ENCODE data around the gene PRC1.

PRC1 gene

DNA sequence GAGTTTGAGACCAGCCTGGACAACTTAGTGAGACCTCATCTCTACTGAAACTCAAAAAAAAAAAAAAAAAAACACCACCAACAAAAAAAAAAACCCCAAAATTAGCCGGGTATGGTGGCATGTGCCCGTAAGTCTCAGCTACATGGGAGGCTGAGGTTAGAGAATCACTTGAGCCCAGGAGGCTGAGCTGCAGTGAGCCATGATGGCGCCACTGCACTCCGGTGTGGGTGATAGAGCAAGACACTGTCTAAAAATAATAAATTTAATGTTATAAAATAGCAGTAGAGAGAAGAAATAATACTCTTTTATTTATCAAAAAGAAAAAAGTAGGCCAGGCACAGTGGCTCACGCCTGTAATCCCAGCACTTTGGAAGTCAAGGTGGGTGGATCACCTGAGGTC lies 22.2 kb downstream of the PRC1 start:
- no peak for TF ChIP-seq CTCF (IDR thresholded peaks at IDR 0.05; ENCODE audit: low read depth, low read length)
- no peak overlapping the region for H3K4me3 ChIP-seq (ENCODE audit: low read depth, low read length)

DNA sequence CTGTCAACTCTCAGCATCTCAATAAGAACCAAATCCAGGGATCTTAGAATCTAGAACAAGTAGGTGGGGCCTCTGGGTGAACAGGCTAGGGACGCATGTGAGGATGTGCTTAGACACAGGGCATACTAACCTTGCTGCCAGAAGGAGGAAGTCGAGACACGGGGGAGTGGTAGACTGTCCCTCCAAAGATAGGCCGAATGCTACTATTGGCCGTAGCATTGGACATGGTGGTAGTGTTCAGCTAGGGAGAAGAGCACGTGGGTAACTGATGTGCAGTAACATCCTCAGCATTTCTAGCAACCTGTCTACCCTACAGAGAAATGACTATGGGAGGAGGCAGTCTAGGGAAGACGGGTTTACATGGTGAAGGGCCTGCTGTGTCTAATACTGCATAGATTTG lies 24.1 kb downstream of the PRC1 start:
- TF ChIP-seq CTCF (IDR thresholded peaks at IDR 0.05; ENCODE audit: low read depth, low read length) = no peak
- H3K4me3 ChIP-seq (ENCODE audit: low read depth, low read length) = no peak overlapping the region

DNA sequence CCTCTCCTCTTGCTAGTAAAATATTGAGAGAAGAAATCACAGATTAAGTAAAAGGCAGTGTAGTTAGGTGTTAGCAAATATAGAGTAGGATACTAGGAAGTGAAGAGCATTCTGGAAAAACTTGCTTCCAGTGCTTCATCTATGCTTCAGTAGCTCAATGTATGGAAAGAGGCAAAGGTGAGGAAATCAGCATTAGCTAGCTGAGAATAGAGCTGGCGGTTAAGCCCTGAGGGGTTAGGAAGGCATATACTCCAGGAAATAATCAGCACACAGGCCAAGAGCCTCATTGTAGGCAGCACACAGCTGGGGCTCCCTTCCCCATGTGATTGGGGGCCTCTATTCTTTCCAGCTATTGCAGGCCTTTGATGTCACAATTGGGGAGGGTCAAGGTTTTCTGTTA lies 25.9 kb downstream of the PRC1 start:
- TF ChIP-seq CTCF (IDR thresholded peaks at IDR 0.05; ENCODE audit: low read depth, low read length) = no peak
- no peak overlapping the region for H3K4me3 ChIP-seq (ENCODE audit: low read depth, low read length)

GRCh38 chr15:90967206-90967605 lies 27.1 kb downstream of the PRC1 start:
- TF ChIP-seq CTCF (IDR thresholded peaks at IDR 0.05; ENCODE audit: low read depth, low read length) = no peak
- H3K4me3 ChIP-seq (ENCODE audit: low read depth, low read length) = no peak overlapping the region

GRCh38 chr15:90966262-90966661 lies 28.1 kb downstream of the PRC1 start:
- no peak overlapping the region for H3K4me3 ChIP-seq (ENCODE audit: low read depth, low read length)
- no peak for TF ChIP-seq CTCF (IDR thresholded peaks at IDR 0.05; ENCODE audit: low read depth, low read length)

DNA sequence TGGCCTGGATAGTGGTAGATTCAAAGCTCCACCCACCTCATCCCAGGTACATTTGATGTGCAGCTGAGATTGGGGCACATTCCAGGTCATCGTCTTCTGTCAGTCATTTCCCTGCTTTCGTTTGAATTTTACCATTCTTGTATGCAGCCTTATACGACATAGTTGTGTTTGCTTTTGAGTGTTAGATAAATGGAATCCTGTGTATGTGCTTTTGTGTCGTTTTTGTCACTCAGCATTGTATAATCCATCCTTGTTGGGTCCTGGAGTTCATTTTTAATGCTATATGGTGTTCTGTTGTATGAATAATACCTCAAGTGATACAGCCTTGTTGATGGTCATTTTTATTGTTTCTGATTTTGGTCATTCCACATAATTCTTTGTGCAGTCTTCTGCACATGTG lies 32.3 kb downstream of the PRC1 start:
- TF ChIP-seq CTCF (IDR thresholded peaks at IDR 0.05; ENCODE audit: low read depth, low read length) = no peak
- H3K4me3 ChIP-seq (ENCODE audit: low read depth, low read length) = no peak overlapping the region

- H3K4me3 ChIP-seq (ENCODE audit: low read depth, low read length) = no peak overlapping the region
- TF ChIP-seq CTCF (IDR thresholded peaks at IDR 0.05; ENCODE audit: low read depth, low read length) = no peak
These were observed 33.8 kb downstream of the PRC1 start for GRCh38 chr15:90960298-90961091.
